Right atrium auricular region (tissue), 2 donors: Measurements from ENCODE around the gene HSPG2. TPM values are rescaled to one million over a fixed set of nuclear protein-coding genes. Genes with fewer than 3 reads are reported as not detected.
"Not testable (repeated sequence)": the region's sequence is repeated elsewhere in the genome, so short reads cannot be mapped to it uniquely, and the experiment has no call there.

Experiments used
- DNase-seq: peaks from one replicate; pipeline ENCODE4 v3.0.0-alpha.2; 2019; ENCODE audit warnings: low spot score
- H3K27ac ChIP-seq, 2 donors: fragments of 200-600 bp; sonication (generic); 1 replicate in 1 of 2; 2 replicates in 1 of 2; pipeline ENCODE4 v1.5.1; 2016 to 2019
- H3K27me3 ChIP-seq, 2 donors: fragments of 200-600 bp; sonication (generic); one replicate each; pipeline versions ENCODE4 v1.5.1 to v1.6.0; 2017 to 2019
- H3K36me3 ChIP-seq: fragments of 200-600 bp; sonication (generic); one replicate; pipeline ENCODE4 v1.5.1; 2016
- H3K4me1 ChIP-seq, 2 donors: fragments of 200-600 bp; sonication (generic); one replicate each; pipeline versions ENCODE4 v1.5.1 to v1.6.0; 2017 to 2019
- H3K4me3 ChIP-seq, 2 donors: fragments of 200-600 bp; sonication (generic); 1 replicate in 1 of 2; 2 replicates in 1 of 2; pipeline ENCODE4 v1.5.1; 2017 to 2019; ENCODE audit warnings: mild to moderate bottlenecking in 1 of 2, moderate library complexity in 1 of 2
- H3K9me3 ChIP-seq, 2 donors: fragments of 200-600 bp; sonication (generic); one replicate each; pipeline ENCODE4 v1.5.1; 2019
- total RNA-seq, 2 donors: library from RNA; depleted of rRNA; stranded (reverse); fragments of >200 nt; gene quantifications; one replicate each; pipeline ENCODE4 v1.1.0, GENCODE V29; 2016
- TF ChIP-seq, protein P1 (sequence below), 2 donors: fragments of 200-600 bp; sonication (generic); IDR thresholded peaks; one replicate each; pipeline ENCODE4 v1.5.1; 2019; ENCODE audit warnings: antibody characterized with exemption in 2 of 2

The HSPG2 gene
- total RNA-seq = 100 to 1,000 TPM; 424 to 557 TPM

- H3K4me1 ChIP-seq = peaks cover 0 to 85% of the 10 kb centered on the region in 2 donors
- H3K36me3 ChIP-seq = no peaks in the 10 kb centered on the region
- peak within 1 kb of the TSS; percentile 91 to 94 for H3K27ac ChIP-seq
- DNase-seq = no peak
- no peaks in the 10 kb centered on the region for H3K27me3 ChIP-seq
- peak within 1 kb of the TSS; percentile 85 to 90 for H3K4me3 ChIP-seq
- TF ChIP-seq, protein P1, sequence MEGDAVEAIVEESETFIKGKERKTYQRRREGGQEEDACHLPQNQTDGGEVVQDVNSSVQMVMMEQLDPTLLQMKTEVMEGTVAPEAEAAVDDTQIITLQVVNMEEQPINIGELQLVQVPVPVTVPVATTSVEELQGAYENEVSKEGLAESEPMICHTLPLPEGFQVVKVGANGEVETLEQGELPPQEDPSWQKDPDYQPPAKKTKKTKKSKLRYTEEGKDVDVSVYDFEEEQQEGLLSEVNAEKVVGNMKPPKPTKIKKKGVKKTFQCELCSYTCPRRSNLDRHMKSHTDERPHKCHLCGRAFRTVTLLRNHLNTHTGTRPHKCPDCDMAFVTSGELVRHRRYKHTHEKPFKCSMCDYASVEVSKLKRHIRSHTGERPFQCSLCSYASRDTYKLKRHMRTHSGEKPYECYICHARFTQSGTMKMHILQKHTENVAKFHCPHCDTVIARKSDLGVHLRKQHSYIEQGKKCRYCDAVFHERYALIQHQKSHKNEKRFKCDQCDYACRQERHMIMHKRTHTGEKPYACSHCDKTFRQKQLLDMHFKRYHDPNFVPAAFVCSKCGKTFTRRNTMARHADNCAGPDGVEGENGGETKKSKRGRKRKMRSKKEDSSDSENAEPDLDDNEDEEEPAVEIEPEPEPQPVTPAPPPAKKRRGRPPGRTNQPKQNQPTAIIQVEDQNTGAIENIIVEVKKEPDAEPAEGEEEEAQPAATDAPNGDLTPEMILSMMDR (IDR thresholded peaks at IDR 0.05) = no peak
- H3K9me3 ChIP-seq = no peaks in the 10 kb centered on the region
Measured at GRCh38 chr1:21937034-21937371, at the start of gene HSPG2. Gene HSPG2 (minus strand): TSS chr1:21937310. CDS start chr1:21937217, 93 bp downstream.

GRCh38 chr1:21986386-21986785 is 49.3 kb upstream of the HSPG2 start:
- not testable (repeated sequence) for H3K4me3 ChIP-seq, H3K27me3 ChIP-seq, H3K36me3 ChIP-seq, DNase-seq, H3K9me3 ChIP-seq, H3K27ac ChIP-seq, H3K4me1 ChIP-seq

DNA sequence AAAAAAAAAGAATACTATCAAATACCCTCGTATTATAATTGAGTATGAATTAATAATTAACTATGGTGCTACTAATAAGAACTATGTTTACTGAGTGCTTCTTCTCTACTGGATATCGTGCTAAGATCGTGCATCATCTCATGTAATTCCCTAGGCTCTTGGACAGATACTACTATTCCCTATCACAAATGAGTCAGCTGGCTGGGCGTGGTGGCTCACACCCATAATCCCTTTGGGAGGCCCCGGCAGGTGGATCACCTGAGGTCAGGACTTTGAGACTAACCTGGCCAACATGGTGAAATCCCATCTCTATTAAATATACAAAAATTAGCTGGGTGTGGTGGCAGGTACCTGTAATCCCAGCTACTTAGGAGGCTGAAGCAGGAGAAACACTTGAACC is 48.8 kb upstream of the HSPG2 start:
- not testable (repeated sequence) for H3K4me1 ChIP-seq, H3K36me3 ChIP-seq, DNase-seq, H3K27ac ChIP-seq, H3K9me3 ChIP-seq, H3K4me3 ChIP-seq, H3K27me3 ChIP-seq

- H3K4me3 ChIP-seq, H3K36me3 ChIP-seq, H3K27ac ChIP-seq, H3K4me1 ChIP-seq, H3K27me3 ChIP-seq, H3K9me3 ChIP-seq, DNase-seq: not testable (repeated sequence)
Measured at GRCh38 chr1:21983539-21983938, 46.4 kb upstream of the HSPG2 start.

DNA sequence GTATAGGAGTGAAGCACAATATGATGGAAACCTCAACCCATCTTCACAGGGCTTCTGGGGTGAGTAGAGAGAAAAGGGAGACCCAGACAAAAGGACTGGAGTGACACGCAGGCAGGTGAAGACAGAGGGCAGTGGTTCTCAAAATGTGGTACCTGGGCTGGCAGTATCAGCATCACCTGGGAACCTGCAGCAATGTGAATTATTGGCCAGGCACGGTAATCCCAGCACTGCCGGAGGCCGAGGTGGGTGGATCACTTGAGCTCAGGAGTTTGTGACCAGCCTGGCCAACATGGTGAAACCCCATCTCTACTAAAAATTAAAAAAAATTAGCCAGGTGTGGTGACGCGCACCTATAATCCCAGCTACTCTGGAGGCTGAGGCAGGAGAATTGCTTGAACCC is 45.0 kb upstream of the HSPG2 start:
- H3K4me1 ChIP-seq, H3K9me3 ChIP-seq, H3K27ac ChIP-seq, H3K4me3 ChIP-seq, H3K27me3 ChIP-seq, DNase-seq, H3K36me3 ChIP-seq: not testable (repeated sequence)

DNA sequence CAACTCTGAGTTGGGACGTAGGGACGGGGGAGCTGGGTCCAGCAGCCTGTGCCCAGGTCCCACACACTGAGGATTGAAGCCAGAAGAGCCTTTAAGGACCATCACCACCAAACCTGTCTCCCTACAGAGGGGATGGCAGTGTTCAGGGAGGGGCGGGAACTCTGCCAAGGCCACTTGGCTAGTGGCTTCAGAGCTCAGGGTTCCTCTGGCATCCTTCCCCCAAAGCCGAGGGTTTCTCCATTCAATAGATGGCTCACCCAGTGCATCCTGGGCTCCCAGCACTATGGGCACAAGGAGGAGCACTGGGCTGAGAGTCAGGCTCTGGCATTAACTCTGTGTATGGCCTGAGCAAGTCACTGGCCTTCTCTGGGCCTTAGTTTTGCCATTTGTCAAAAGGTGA is 44.1 kb upstream of the HSPG2 start:
- H3K4me1 ChIP-seq, DNase-seq, H3K27ac ChIP-seq, H3K4me3 ChIP-seq, H3K27me3 ChIP-seq, H3K9me3 ChIP-seq, H3K36me3 ChIP-seq: not testable (repeated sequence)

- not testable (repeated sequence) for DNase-seq
Measured at GRCh38 chr1:21980515-21981220, 43.6 kb upstream of the HSPG2 start.

DNA sequence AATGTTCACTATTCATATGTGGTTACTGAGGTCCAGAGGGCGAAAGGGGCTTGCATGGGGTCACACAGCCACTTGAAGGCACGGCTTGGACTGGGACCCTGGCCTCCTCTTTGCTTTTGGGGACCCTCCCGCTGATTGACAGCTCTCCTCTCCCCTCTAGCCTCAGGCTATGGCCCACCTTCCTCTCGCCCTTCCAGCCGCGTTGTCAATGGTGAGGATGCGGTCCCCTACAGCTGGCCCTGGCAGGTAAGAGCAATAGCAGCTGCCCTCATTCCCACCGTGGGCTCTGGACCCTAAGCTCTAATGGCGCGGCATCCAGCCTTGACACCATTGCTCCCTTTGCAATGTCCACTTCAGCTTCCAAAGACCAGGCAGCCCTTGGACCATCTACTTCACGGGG is 41.1 kb upstream of the HSPG2 start:
- not testable (repeated sequence) for H3K4me3 ChIP-seq, H3K36me3 ChIP-seq, H3K9me3 ChIP-seq, DNase-seq, H3K4me1 ChIP-seq, H3K27ac ChIP-seq, H3K27me3 ChIP-seq

More at GRCh38 chr1:21980515-21981220, 43.6 kb upstream of the HSPG2 start:
- H3K27me3 ChIP-seq, H3K4me3 ChIP-seq, H3K36me3 ChIP-seq, H3K9me3 ChIP-seq, H3K4me1 ChIP-seq, H3K27ac ChIP-seq: not testable (repeated sequence)
- TF ChIP-seq, protein P1 (IDR thresholded peaks at IDR 0.05) = peak in 1 of 2 donors; percentile 27

GRCh38 chr1:21976703-21977239 is 39.7 kb upstream of the HSPG2 start, which contains the start of gene CELA3B:
Gene CELA3B (plus strand): TSS chr1:21977022. CDS start chr1:21977040, 18 bp downstream.
- not testable (repeated sequence) for H3K27me3 ChIP-seq, H3K27ac ChIP-seq, H3K9me3 ChIP-seq, H3K4me3 ChIP-seq, DNase-seq, H3K4me1 ChIP-seq, H3K36me3 ChIP-seq

DNA sequence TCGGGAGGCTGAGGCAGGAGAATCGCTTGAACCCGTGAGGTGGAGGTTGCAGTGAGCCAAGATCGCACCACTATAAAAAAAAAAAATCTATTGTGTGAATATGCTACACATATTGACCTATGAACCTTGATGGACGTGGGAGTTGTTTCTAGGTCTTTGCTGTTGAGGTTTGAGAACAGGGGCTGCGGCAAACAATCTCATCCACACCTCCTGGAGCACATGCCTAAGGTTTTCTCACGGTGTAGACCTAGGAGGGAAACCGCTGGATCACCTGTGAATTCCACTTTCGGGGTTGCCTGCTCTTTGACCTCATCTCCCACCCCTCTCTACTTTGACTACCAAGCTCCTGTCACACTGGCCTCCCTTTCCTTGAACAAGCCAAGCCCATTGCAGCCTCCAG is 38.2 kb upstream of the HSPG2 start:
- H3K36me3 ChIP-seq, H3K9me3 ChIP-seq, H3K4me3 ChIP-seq, DNase-seq, H3K4me1 ChIP-seq, H3K27me3 ChIP-seq, H3K27ac ChIP-seq: not testable (repeated sequence)

- H3K36me3 ChIP-seq, H3K4me3 ChIP-seq, DNase-seq, H3K27ac ChIP-seq, H3K9me3 ChIP-seq, H3K4me1 ChIP-seq, H3K27me3 ChIP-seq: not testable (repeated sequence)
Measured at GRCh38 chr1:21974699-21975098, 37.6 kb upstream of the HSPG2 start.

GRCh38 chr1:21973948-21974347 is 36.8 kb upstream of the HSPG2 start:
- not testable (repeated sequence) for H3K4me3 ChIP-seq, H3K4me1 ChIP-seq, DNase-seq, H3K9me3 ChIP-seq, H3K27me3 ChIP-seq, H3K27ac ChIP-seq, H3K36me3 ChIP-seq

DNA sequence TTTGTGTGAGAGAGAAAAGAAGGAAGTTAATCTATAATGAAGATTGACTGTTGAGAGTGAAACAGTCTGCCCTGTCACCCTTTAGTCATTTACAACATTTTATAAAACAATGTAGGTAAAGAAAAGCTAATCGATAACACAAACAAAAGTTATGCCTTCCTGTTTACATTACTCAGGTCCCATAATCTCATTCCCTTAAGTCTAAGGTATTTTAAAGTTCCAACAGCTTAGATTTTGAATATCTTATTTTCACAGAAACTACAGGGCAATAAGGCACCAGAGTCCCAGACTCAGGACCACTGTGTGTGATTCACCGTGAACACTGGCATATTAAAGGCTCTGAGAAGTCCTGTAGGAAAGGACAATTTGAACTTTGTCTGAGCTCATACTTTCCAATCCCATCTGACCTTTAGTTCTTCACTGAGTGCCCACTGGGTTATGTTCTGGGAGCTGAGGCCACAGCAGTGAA is 35.9 kb upstream of the HSPG2 start:
- not testable (repeated sequence) for H3K4me1 ChIP-seq, H3K9me3 ChIP-seq, H3K27ac ChIP-seq, H3K27me3 ChIP-seq, H3K4me3 ChIP-seq, H3K36me3 ChIP-seq, DNase-seq
